IMR-90 (cell line): ENCODE results near the gene EBF4. TPM values are rescaled to one million over a fixed set of nuclear protein-coding genes. Genes with fewer than 3 reads are reported as not detected.

Experiments
- ATAC-seq: fragments of 200-7000 bp; cut with Tn5 transposase; 2 replicates; pipeline ENCODE4 v1.9.1; 2020; ENCODE audit warnings: low read depth, mild to moderate bottlenecking, moderate library complexity
- BruUV-seq: library from RNA; stranded (reverse); fragments of 400-500 nt; replicated peaks from 2 replicates; lab custom pipeline; 2021; lab: Mats Ljungman, UMichigan
- CTCF ChIA-PET: fragments of 300-600 bp; formaldehyde crosslinking; extraction: SDS; loops from one replicate; lab custom pipeline; 2021; ENCODE audit warnings: antibody characterized with exemption; lab: Yijun Ruan, JAX
- POLR2A ChIA-PET: fragments of 300-600 bp; sonication (Branson Sonifier 250); formaldehyde crosslinking; loops from one replicate; lab custom pipeline; 2022; ENCODE audit warnings: antibody characterized with exemption; ENCODE audit not compliant: unreplicated experiment; lab: Charles Lee
- DNase-seq: peaks from one replicate; pipeline ENCODE4 v3.0.0; 2013
- H2AFZ ChIP-seq: replicated peaks from 2 replicates; pipeline ENCODE3; 2013; ENCODE audit warnings: low read length, mild to moderate bottlenecking; ENCODE audit not compliant: poor library complexity
- H2AK5ac ChIP-seq: 2 replicates; pipeline ENCODE4 v1.6.1; 2013; ENCODE audit warnings: low read depth, low read length, inconsistent platforms
- H2AK9ac ChIP-seq: replicated peaks from 2 replicates; pipeline ENCODE3; 2013; ENCODE audit warnings: mild to moderate bottlenecking, low read depth, low read length, moderate library complexity; ENCODE audit not compliant: poor library complexity
- H2BK120ac ChIP-seq: 2 replicates; pipeline ENCODE4 v1.6.1; 2013; ENCODE audit warnings: low read depth, low read length, inconsistent platforms
- H2BK15ac ChIP-seq: 3 replicates; pipeline ENCODE4 v1.6.1; 2013; ENCODE audit warnings: low read depth, low read length, inconsistent platforms
- H2BK20ac ChIP-seq: 2 replicates; pipeline ENCODE4 v1.6.1; 2013; ENCODE audit warnings: low read depth, mild to moderate bottlenecking, inconsistent platforms, low read length, moderate library complexity
- H2BK5ac ChIP-seq: 2 replicates; pipeline ENCODE4 v1.6.1; 2013; ENCODE audit warnings: mild to moderate bottlenecking, low read depth, low read length, inconsistent platforms; ENCODE audit not compliant: poor library complexity, severe bottlenecking
- H3K14ac ChIP-seq: replicated peaks from 2 replicates; pipeline ENCODE4 v1.6.1; 2013; ENCODE audit warnings: low read depth, low read length, inconsistent platforms
- H3K18ac ChIP-seq: 2 replicates; pipeline ENCODE4 v1.6.1; 2013; ENCODE audit warnings: low read depth, low read length, control low read depth
- H3K23ac ChIP-seq: 2 replicates; pipeline ENCODE4 v1.6.1; 2013; ENCODE audit warnings: low read depth, low read length, inconsistent platforms
- H3K27ac ChIP-seq: 2 replicates; pipeline ENCODE4 v1.5.1; 2013; ENCODE audit warnings: mild to moderate bottlenecking, control low read depth, low read length; ENCODE audit not compliant: insufficient read depth
- H3K27me3 ChIP-seq: 2 replicates; pipeline ENCODE4 v1.6.1; 2013; ENCODE audit warnings: low read length; ENCODE audit not compliant: control insufficient read depth, insufficient read depth
- H3K36me3 ChIP-seq: 2 replicates; pipeline ENCODE4 v1.6.1; 2013; ENCODE audit warnings: low read length, mixed read lengths; ENCODE audit not compliant: control insufficient read depth, insufficient read depth
- H3K4ac ChIP-seq: 2 replicates; pipeline ENCODE4 v1.6.1; 2013; ENCODE audit warnings: low read depth, low read length, inconsistent platforms
- H3K4me1 ChIP-seq: 2 replicates; pipeline ENCODE4 v1.6.1; 2013; ENCODE audit warnings: low read length, mixed read lengths; ENCODE audit not compliant: control insufficient read depth, insufficient read depth
- H3K4me2 ChIP-seq: 2 replicates; pipeline ENCODE4 v1.6.1; 2013; ENCODE audit warnings: low read depth, mild to moderate bottlenecking, control low read depth, low read length, moderate library complexity
- H3K4me3 ChIP-seq: 2 replicates; pipeline ENCODE4 v1.5.1; 2013; ENCODE audit warnings: low read depth, mild to moderate bottlenecking, control low read depth, low read length, moderate library complexity; ENCODE audit not compliant: insufficient read depth
- H3K56ac ChIP-seq: 2 replicates; pipeline ENCODE4 v1.6.1; 2013; ENCODE audit warnings: low read length, inconsistent platforms; ENCODE audit not compliant: insufficient read depth; ENCODE audit errors: extremely low read depth
- H3K79me1 ChIP-seq, 2 experiments: 2 replicates each; pipeline ENCODE4 v1.6.1; 2013; ENCODE audit warnings: low read length in 2 of 2, inconsistent platforms in 1 of 2, low read depth in 1 of 2
- H3K9ac ChIP-seq: 2 replicates; pipeline ENCODE4 v1.6.1; 2013; ENCODE audit warnings: low read depth, low read length, control low read depth
- H3K9me1 ChIP-seq: 2 replicates; pipeline ENCODE4 v1.6.1; 2013; ENCODE audit warnings: low read length, inconsistent platforms; ENCODE audit not compliant: insufficient read depth
- H3K9me3 ChIP-seq: 2 replicates; pipeline ENCODE4 v1.6.1; 2013; ENCODE audit warnings: low read length; ENCODE audit not compliant: control insufficient read depth, insufficient read depth
- H4K20me1 ChIP-seq: 2 replicates; pipeline ENCODE4 v1.6.1; 2013; ENCODE audit warnings: low read length, inconsistent platforms; ENCODE audit not compliant: insufficient read depth
- H4K5ac ChIP-seq: 2 replicates; pipeline ENCODE4 v1.6.1; 2013; ENCODE audit warnings: mild to moderate bottlenecking, low read depth, low read length, control low read depth
- H4K8ac ChIP-seq, 2 experiments: 2 replicates each; pipeline ENCODE4 v1.6.1; 2013; ENCODE audit warnings: low read depth in 2 of 2, low read length in 2 of 2, control low read depth in 1 of 2, inconsistent platforms in 1 of 2
- H4K91ac ChIP-seq: 2 replicates; pipeline ENCODE4 v1.6.1; 2013; ENCODE audit warnings: low read depth, low read length, inconsistent platforms; ENCODE audit not compliant: insufficient read depth
- BHLHE40 ChIP-seq: fragments of 150-350 bp; IDR thresholded peaks from 2 replicates; pipeline ENCODE4 v1.6.1; 2016; ENCODE audit warnings: mild to moderate bottlenecking, low read depth, low read length
- CEBPB ChIP-seq: IDR thresholded peaks from 2 replicates; pipeline ENCODE4 v1.6.1; 2012; ENCODE audit warnings: low read depth, low read length, improper control_type of control experiment
- CHD1 ChIP-seq: IDR thresholded peaks from 2 replicates; pipeline ENCODE4 v1.6.1; 2012; ENCODE audit warnings: low read depth, low read length, improper control_type of control experiment
- MAFK ChIP-seq: IDR thresholded peaks from 2 replicates; pipeline ENCODE4 v1.6.1; 2012; ENCODE audit warnings: low read depth, low read length, improper control_type of control experiment
- MAZ ChIP-seq: IDR thresholded peaks from 2 replicates; pipeline ENCODE4 v1.6.1; 2012; ENCODE audit warnings: low read depth, mild to moderate bottlenecking, low read length, improper control_type of control experiment, moderate library complexity, borderline replicate concordance
- NFE2L2 ChIP-seq: fragments of 150-350 bp; IDR thresholded peaks from 2 replicates; pipeline ENCODE4 v1.6.1; 2016; ENCODE audit warnings: low read depth, mild to moderate bottlenecking, low read length
- POLR2A ChIP-seq: IDR thresholded peaks from 2 replicates; pipeline ENCODE4 v1.6.1; 2012; ENCODE audit warnings: mild to moderate bottlenecking, low read depth, low read length
- RCOR1 ChIP-seq: IDR thresholded peaks from 2 replicates; pipeline ENCODE4 v1.6.1; 2012; ENCODE audit warnings: mild to moderate bottlenecking, low read length, improper control_type of control experiment; ENCODE audit not compliant: insufficient replicate concordance
- SMC3 ChIP-seq: fragments of 150-350 bp; IDR thresholded peaks from 2 replicates; pipeline ENCODE4 v1.6.1; 2016; ENCODE audit warnings: low read depth, mild to moderate bottlenecking, antibody characterized with exemption, low read length, moderate library complexity
- WGBS, 2 experiments: methylation state at CpG; one replicate each; pipeline versions ENCODE4 v1.1.5 to v1.1.7; 2013; ENCODE audit warnings: missing lambda C conversion rate in 2 of 2; ENCODE audit not compliant: insufficient read length in 1 of 2; ENCODE audit errors: extremely low coverage in 2 of 2; 5-methylcytosine and 5-hydroxymethylcytosine counted together
- dilution Hi-C: fragments of 300-500 bp; cut with HindIII; formaldehyde crosslinking; loops from one replicate; pipeline ENCODE4 v1.14.3; 2018; ENCODE audit warnings: low sequenced_read_pairs; ENCODE audit not compliant: unreplicated experiment
- in situ Hi-C: fragments of 300-500 bp; cut with MboI; formaldehyde crosslinking; loops from 3 replicates; pipeline ENCODE4 v1.14.3; 2019; ENCODE audit warnings: low sequenced_read_pairs, inconsistent platforms, mixed read lengths
- intact Hi-C: fragments of 100-400 bp; cut with micrococcal nuclease; formaldehyde crosslinking; loops from 2 replicates; pipeline ENCODE4 v1.10.0; 2022
- polyA plus RNA-seq, 3 experiments: library from polyadenylated mRNA; depleted of rRNA; stranded (reverse); fragments of >200 nt; gene quantifications; 2 replicates each; pipeline ENCODE4 v1.2.3, GENCODE V29; 2012; ENCODE audit warnings: low replicate concordance in 1 of 3
- total RNA-seq: library from RNA; depleted of rRNA; stranded (reverse); fragments of >200 nt; gene quantifications from 2 replicates; pipeline ENCODE4 v1.2.3, GENCODE V29; 2012
- TF ChIP-seq, protein P1 (sequence below): fragments of 150-350 bp; IDR thresholded peaks from 2 replicates; pipeline ENCODE4 v1.6.1; 2016; ENCODE audit warnings: low read depth, mild to moderate bottlenecking, low read length, moderate library complexity, borderline replicate concordance
- TF ChIP-seq, protein P2 (sequence below): fragments of 150-350 bp; IDR thresholded peaks from 2 replicates; pipeline ENCODE4 v1.6.1; 2017; ENCODE audit warnings: mild to moderate bottlenecking, antibody characterized with exemption, low read length, low read depth

Gene EBF4
- total and polyA plus RNA-seq, 2 of the 4 experiments (the other 2 are of a cell fraction), result 0.18 to 1.1 TPM

DNA sequence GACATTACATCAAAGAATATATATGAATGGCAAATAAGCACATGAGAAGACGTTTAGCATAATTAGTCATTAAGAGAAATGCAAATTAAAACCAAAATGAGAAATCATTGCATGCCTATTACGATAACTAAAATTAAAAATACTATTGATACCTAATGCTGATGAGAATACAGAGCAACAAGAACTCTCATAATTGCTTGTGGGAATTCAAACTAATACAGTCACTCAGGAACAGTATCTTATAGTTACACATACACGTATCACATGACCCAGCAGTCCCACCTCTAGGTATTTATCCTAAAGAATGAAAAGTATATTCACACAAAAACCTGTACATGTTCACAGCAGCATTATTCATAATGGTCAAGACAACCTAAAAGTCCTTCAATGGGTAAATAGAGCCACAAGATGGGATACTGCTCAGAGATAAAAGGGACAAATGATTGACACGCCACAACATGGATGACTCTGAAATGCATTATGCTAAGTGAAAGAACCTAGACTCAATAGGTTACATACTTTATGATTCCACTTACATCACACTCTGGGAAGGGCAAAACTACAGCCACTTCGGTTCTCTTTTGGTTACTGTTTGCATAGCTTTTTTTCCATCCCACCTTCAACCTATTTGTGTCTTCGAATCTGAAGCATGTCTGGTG, 91.5 kb downstream of the EBF4 start:
- no peak overlapping the region for H3K18ac ChIP-seq
- POLR2A ChIA-PET, result no interaction called here
- ATAC-seq (no peak), DNase-seq (no peak)
- no peak overlapping the region for H4K91ac ChIP-seq
- no peak overlapping the region for H3K23ac ChIP-seq
- no peaks in the 10 kb centered on the region for H3K9me1 ChIP-seq
- H3K4me3 ChIP-seq, result no peak overlapping the region
- peaks cover 11% of the 10 kb centered on the region for H3K27me3 ChIP-seq
- in situ Hi-C loops, result no loop called here
- 80% methylated on average over 1 of the region's 6 CpGs; no CpG with 5 or more reads in 1 of the 2 experiments for WGBS, 2 experiments
- H3K4me1 ChIP-seq, result no peaks in the 10 kb centered on the region
- H2BK5ac ChIP-seq, result no peak overlapping the region
- no peak overlapping the region for H2AK9ac ChIP-seq
- no peaks in the 10 kb centered on the region for H3K36me3 ChIP-seq
- no peak overlapping the region for H2AFZ ChIP-seq
- H3K9ac ChIP-seq, result no peak overlapping the region
- dilution Hi-C loops, result no loop called here
- no peaks in the 10 kb centered on the region for H3K79me1 ChIP-seq
- intact Hi-C loops, result no loop called here
- no peak overlapping the region for H2AK5ac ChIP-seq
- no peak overlapping the region for H4K8ac ChIP-seq
- BruUV-seq, result no TSS peak
- H2BK120ac ChIP-seq, result no peak overlapping the region
- H3K27ac ChIP-seq, result no peak overlapping the region
- H4K20me1 ChIP-seq, result no peaks in the 10 kb centered on the region
- no peak overlapping the region for H3K4ac ChIP-seq
- no peak overlapping the region for H4K5ac ChIP-seq
- H2BK20ac ChIP-seq, result no peak overlapping the region
- H3K56ac ChIP-seq, result no peak overlapping the region
- H3K14ac ChIP-seq, result no peak overlapping the region
- no peak overlapping the region for H3K4me2 ChIP-seq
- H2BK15ac ChIP-seq, result no peak overlapping the region
- CTCF ChIA-PET, result interaction anchor here (0.7 kb wide), 1 partner anchor 171 kb away, joined by 9 read pairs; no protein-coding TSS in a partner anchor
- TF ChIP-seq, protein P1, sequence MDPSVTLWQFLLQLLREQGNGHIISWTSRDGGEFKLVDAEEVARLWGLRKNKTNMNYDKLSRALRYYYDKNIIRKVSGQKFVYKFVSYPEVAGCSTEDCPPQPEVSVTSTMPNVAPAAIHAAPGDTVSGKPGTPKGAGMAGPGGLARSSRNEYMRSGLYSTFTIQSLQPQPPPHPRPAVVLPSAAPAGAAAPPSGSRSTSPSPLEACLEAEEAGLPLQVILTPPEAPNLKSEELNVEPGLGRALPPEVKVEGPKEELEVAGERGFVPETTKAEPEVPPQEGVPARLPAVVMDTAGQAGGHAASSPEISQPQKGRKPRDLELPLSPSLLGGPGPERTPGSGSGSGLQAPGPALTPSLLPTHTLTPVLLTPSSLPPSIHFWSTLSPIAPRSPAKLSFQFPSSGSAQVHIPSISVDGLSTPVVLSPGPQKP, result no peak
- TF ChIP-seq MAZ, result no peak
- no peak for TF ChIP-seq BHLHE40
- TF ChIP-seq CEBPB, result no peak
- no peak for TF ChIP-seq MAFK
- TF ChIP-seq RCOR1, result no peak
- TF ChIP-seq POLR2A, result no peak
- TF ChIP-seq CHD1, result no peak
- TF ChIP-seq, protein P2, sequence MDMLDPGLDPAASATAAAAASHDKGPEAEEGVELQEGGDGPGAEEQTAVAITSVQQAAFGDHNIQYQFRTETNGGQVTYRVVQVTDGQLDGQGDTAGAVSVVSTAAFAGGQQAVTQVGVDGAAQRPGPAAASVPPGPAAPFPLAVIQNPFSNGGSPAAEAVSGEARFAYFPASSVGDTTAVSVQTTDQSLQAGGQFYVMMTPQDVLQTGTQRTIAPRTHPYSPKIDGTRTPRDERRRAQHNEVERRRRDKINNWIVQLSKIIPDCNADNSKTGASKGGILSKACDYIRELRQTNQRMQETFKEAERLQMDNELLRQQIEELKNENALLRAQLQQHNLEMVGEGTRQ, result no peak
- TF ChIP-seq NFE2L2, result no peak
- TF ChIP-seq SMC3, result no peak
- H3K9me3 ChIP-seq, result peaks cover 3% of the 10 kb centered on the region; the same call in 1 of the 2 replicates
